WERI-Rb-1 (cell line): ENCODE results near the gene MYCN.

ENCODE experiments used
- DNase-seq: peaks from one replicate; pipeline ENCODE4 v3.0.0-alpha.2; 2020
- H3K27ac ChIP-seq: fragments of 250-450 bp; sonication (Bioruptor Pico); 2 replicates; pipeline ENCODE4 v1.5.1; 2020; ENCODE audit warnings: mild to moderate bottlenecking, moderate library complexity
- H3K27me3 ChIP-seq: fragments of 250-450 bp; sonication (Bioruptor Pico); 2 replicates; pipeline ENCODE4 v1.5.1; 2021; ENCODE audit warnings: mild to moderate bottlenecking, low read depth, moderate library complexity; ENCODE audit not compliant: insufficient read depth, severe bottlenecking
- H3K36me3 ChIP-seq: fragments of 250-450 bp; sonication (Bioruptor Pico); 2 replicates; pipeline ENCODE4 v1.5.1; 2020; ENCODE audit warnings: mild to moderate bottlenecking, moderate library complexity
- H3K4me3 ChIP-seq: 2 replicates; pipeline ENCODE4 v1.5.1; 2011; ENCODE audit warnings: low read depth, mild to moderate bottlenecking, control low read depth, low read length
- H3K9me3 ChIP-seq: fragments of 250-450 bp; sonication (Bioruptor Pico); 2 replicates; pipeline ENCODE4 v1.5.1; 2021; ENCODE audit warnings: mild to moderate bottlenecking, moderate library complexity; ENCODE audit not compliant: severe bottlenecking
- CTCF ChIP-seq: IDR thresholded peaks from 2 replicates; pipeline ENCODE4 v1.5.1; 2011; ENCODE audit warnings: low read depth, mild to moderate bottlenecking, control low read depth, inconsistent platforms, low read length

The MYCN gene

GRCh38 chr2:15943378-15944280 is 3.3 kb downstream of the MYCN start:
- peak; percentile 83 for TF ChIP-seq CTCF
- DNase-seq: peak; percentile 93
- H3K9me3 ChIP-seq: no peaks in the 10 kb centered on the region
- H3K36me3 ChIP-seq: peaks cover 78% of the 10 kb centered on the region
- no peaks in the 10 kb centered on the region for H3K27me3 ChIP-seq
- peak overlapping the region; percentile 67 for H3K4me3 ChIP-seq
- peak overlapping the region; percentile 98 for H3K27ac ChIP-seq

- no peak for TF ChIP-seq CTCF
- H3K9me3 ChIP-seq: no peaks in the 10 kb centered on the region
- H3K27me3 ChIP-seq: no peaks in the 10 kb centered on the region
- H3K4me3 ChIP-seq: peak overlapping the region; percentile 67
- no peak for DNase-seq
- peaks cover 79% of the 10 kb centered on the region for H3K36me3 ChIP-seq
- peak overlapping the region; percentile 98 for H3K27ac ChIP-seq
Measured at GRCh38 chr2:15944325-15945017, 4.1 kb downstream of the MYCN start.

GRCh38 chr2:15945909-15946705 is 5.8 kb downstream of the MYCN start:
- H3K27me3 ChIP-seq: no peaks in the 10 kb centered on the region

GRCh38 chr2:15946983-15947382 is 6.6 kb downstream of the MYCN start:
- DNase-seq: no peak
- TF ChIP-seq CTCF: no peak

More at GRCh38 chr2:15945909-15946705, 5.8 kb downstream of the MYCN start:
- Histone ChIP-seq H3K9me3 (no peaks in the 10 kb centered on the region), H3K4me3 (peak overlapping the region; percentile 67), H3K27ac (peak overlapping the region; percentile 98), H3K36me3 (peaks cover 72% of the 10 kb centered on the region)
- no peak for DNase-seq
- TF ChIP-seq CTCF: no peak

GRCh38 chr2:15947431-15947830 is 7.1 kb downstream of the MYCN start:
- Histone ChIP-seq H3K27me3 (no peaks in the 10 kb centered on the region), H3K9me3 (no peaks in the 10 kb centered on the region), H3K27ac (peak overlapping the region; percentile 48), H3K36me3 (peaks cover 62% of the 10 kb centered on the region), H3K4me3 (peak overlapping the region; percentile 67)
- TF ChIP-seq CTCF: no peak
- no peak for DNase-seq

More at GRCh38 chr2:15946983-15947382, 6.6 kb downstream of the MYCN start:
- H3K36me3 ChIP-seq: peaks cover 65% of the 10 kb centered on the region
- no peaks in the 10 kb centered on the region for H3K9me3 ChIP-seq
- peak overlapping the region; percentile 48 for H3K27ac ChIP-seq
- H3K4me3 ChIP-seq: peak overlapping the region; percentile 67
- no peaks in the 10 kb centered on the region for H3K27me3 ChIP-seq
